GM12891 (cell line): ENCODE data around the gene CCDC170.

Source experiments
- POLR2A ChIP-seq: IDR thresholded peaks from 2 replicates; pipeline ENCODE4 v1.6.1; 2011; ENCODE audit warnings: low read depth, low read length, control low read depth
- POLR2AphosphoS5 ChIP-seq: IDR thresholded peaks from 2 replicates; pipeline ENCODE4 v1.6.1; 2011; ENCODE audit warnings: low read depth, low read length, control low read depth

GRCh38 chr6:151509048-151509447 is 15.2 kb downstream of the CCDC170 start:
- TF ChIP-seq POLR2A (no peak), POLR2AphosphoS5 (no peak)
